Measurements from ENCODE around the gene HNRNPCL1.
"Not testable (repeated sequence)": the region's sequence is repeated elsewhere in the genome, so short reads cannot be mapped to it uniquely, and the experiment has no call there.

The HNRNPCL1 gene

GRCh38 chr1:12848620-12849019 is at the start of gene HNRNPCL1:
TSS of gene HNRNPCL1 (minus strand) at chr1:12848720. CDS start at chr1:12848289, 431 bp downstream.
- not testable (repeated sequence) for DNase-seq (ENCODE audit: low read depth in 2 of 2)

DNA sequence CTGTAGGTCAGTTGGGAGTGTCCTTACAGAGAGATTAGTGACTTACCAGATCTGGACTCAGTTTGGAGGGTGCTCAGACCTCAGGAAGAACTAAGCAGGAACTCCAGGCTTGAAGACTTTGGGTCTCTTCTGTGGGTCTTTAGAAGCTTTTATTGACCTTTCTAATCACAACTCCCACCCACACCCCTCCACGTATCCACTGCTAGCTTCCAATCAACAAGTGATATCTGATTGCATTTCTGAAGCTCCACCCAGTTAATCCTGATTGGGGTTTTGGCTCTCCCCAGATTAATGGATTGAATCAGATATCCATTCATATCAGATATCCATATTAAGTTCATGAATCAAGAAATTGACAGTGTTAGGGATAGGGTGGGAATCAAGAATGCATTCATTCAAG is 49.6 kb upstream of the HNRNPCL1 start, which contains the start of gene PRAMEF10:
PRAMEF10 (minus strand) TSS at position 101 of the 400 bp plus-strand sequence. CDS start 2,423 bp downstream, outside the sequence.
- not testable (repeated sequence) for DNase-seq (ENCODE audit: low read depth in 2 of 2)

GRCh38 chr1:12886101-12886500 is 37.6 kb upstream of the HNRNPCL1 start, which contains the start of gene PRAMEF4:
TSS of gene PRAMEF4 (minus strand) at chr1:12886201. CDS start at chr1:12883394, 2,807 bp downstream.
- not testable (repeated sequence) for DNase-seq (ENCODE audit: low read depth in 2 of 2)

DNA sequence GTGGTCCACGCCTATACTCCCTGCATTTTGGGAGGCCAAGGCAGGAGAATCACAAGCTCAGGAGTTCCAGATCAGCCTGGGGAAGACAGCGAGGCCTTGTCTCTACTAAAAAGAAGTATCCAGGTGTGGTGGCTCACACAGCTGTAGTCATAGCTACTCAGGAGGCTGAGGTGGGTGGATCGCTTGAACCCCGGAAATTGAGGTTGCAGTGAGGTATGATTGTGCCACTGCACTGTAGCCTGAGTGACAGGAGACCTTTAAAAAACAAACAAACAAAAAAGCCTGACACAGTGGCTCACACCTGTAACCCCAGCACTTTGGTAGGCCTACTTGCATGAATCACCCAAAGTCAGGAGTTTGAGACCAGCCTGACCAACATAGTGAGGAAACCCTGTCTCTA is 29.9 kb upstream of the HNRNPCL1 start:
- not testable (repeated sequence) for DNase-seq (ENCODE audit: low read depth in 2 of 2)

GRCh38 chr1:12863131-12863880 is 14.8 kb upstream of the HNRNPCL1 start:
- DNase-seq (ENCODE audit: low read depth in 2 of 2) = not testable (repeated sequence)

DNA sequence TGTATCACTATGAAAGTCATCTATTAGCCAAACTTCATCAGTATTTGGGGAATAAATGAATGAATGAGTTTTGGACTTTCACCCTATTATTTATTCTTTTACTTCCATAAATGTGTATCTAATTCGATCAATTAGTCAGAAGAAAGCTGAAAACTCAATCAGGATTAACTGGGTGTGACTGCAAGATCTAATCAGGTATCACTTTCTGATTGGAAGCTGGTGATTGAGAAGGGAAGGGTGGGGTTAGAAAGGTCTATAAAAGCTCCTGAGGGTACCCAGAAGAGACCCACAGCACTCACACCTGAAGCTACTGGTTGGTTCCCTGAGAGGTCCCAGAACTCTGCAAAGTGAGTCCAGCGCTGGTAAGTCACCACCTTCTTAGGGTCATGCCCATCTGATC is 8.3 kb upstream of the HNRNPCL1 start, which contains the start of gene PRAMEF2:
PRAMEF2 (plus strand) TSS at position 301 of the 400 bp plus-strand sequence. CDS start 1,924 bp downstream, outside the sequence.
- DNase-seq (ENCODE audit: low read depth in 2 of 2) = not testable (repeated sequence)

- no peak for DNase-seq (ENCODE audit: low read depth in 2 of 2)
Observed at GRCh38 chr1:12851779-12852178, 3.3 kb upstream of the HNRNPCL1 start.

DNA sequence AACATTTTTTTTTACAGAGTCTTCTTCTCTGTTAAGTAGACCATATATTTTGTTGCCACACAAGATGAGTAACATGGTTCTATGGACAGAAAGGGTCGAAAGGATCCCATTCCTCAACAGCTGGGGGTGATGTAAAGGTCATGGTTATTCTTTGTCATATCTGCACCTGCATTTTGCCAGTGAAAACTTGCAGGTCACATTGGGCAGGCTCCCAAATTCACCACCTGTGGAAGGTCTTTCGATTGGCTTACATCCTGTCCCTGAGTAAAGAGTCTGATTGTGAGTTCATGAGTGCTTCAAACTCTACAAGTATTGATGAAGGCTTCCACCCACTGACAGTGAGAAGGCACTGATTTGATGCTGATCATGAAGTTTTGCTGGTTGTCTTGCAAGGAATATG is 15.3 kb downstream of the HNRNPCL1 start:
- DNase-seq (ENCODE audit: low read depth in 2 of 2) = not testable (repeated sequence)

GRCh38 chr1:12831310-12831709 is 17.2 kb downstream of the HNRNPCL1 start, which contains the start of gene PRAMEF11:
TSS of gene PRAMEF11 (minus strand) at chr1:12831410. CDS start at chr1:12828789, 2,621 bp downstream.
- not testable (repeated sequence) for DNase-seq (ENCODE audit: low read depth in 2 of 2)

DNA sequence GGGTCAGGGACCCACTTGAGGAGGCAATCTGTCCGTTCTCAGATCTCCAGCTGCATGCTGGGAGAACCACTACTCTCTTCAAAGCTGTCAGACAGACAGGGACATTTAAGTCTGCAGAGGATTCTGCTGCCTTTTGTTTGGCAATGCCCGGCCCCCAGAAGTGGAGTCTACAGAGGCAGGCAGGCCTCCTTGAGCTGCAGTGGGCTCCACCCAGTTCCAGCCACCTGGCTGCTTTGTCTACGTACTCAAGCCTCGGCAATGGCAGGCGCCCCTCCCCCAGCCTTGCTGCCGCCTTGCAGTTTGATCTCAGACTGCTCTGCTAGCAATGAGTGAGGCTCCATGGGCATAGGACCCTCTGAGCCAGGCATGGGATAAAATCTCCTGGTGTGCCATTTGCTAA is 29.5 kb downstream of the HNRNPCL1 start:
- DNase-seq (ENCODE audit: low read depth in 2 of 2) = not testable (repeated sequence)

- no peak for DNase-seq (ENCODE audit: low read depth in 2 of 2)
Observed at GRCh38 chr1:12811409-12811784, 37.1 kb downstream of the HNRNPCL1 start.

GRCh38 chr1:12810691-12811408 is 37.7 kb downstream of the HNRNPCL1 start:
- DNase-seq (ENCODE audit: low read depth in 2 of 2) = no peak

GRCh38 chr1:12809933-12810332 is 38.6 kb downstream of the HNRNPCL1 start:
- no peak for DNase-seq (ENCODE audit: low read depth in 2 of 2)

DNA sequence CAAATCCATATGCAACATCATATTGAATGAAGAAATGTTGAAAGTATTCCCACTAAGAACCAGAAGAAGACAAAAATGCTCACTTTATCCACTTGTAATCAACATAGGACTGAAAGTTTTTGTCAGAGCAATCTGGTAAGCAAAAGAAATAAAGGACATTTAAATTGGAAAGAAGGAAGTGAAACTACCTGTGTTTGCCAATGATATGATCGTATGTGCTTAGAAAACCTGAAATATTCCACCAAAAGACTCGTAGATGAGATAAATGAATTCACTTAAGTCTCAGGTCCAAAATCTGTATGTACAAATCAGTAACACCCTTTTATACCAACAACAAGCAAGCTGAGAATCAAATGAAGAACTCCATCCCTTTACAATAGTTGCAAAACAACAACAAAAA is 48.8 kb downstream of the HNRNPCL1 start:
- DNase-seq (ENCODE audit: low read depth in 2 of 2) = no peak

DNA sequence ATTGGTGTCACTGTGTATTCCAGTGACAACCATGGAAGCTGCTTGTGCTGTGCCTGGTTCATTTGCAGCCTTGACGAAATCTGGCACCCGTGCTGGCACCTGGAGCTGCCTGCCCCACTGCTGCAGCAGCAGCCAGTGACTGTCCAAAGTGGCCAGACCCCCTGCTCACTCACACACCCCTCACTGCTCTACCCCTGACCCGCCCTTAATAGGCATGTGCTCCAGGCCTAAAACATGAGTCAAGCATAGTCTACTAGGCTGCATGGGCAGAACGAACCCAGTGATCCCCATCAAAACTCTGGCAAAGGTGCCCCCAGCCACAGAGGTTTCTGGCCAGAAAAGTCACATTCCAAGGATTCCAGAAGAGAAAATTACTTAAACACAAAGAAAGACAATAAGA is 49.6 kb downstream of the HNRNPCL1 start:
- no peak for DNase-seq (ENCODE audit: low read depth in 2 of 2)
